Muscle layer of duodenum (tissue), 2 donors: ENCODE measurements around the gene TEAD3.

Experiments
- H3K27ac ChIP-seq: one replicate; pipeline ENCODE4 v1.7.0; 2013; ENCODE audit warnings: mild to moderate bottlenecking, low read length
- H3K27me3 ChIP-seq: one replicate; pipeline ENCODE4 v1.7.0; 2013; ENCODE audit warnings: low read depth, mild to moderate bottlenecking, control low read depth, low read length
- H3K36me3 ChIP-seq, 2 donors: one replicate each; pipeline ENCODE4 v1.7.0; 2013; ENCODE audit warnings: low read length in 2 of 2, control low read depth in 1 of 2, mild to moderate bottlenecking in 1 of 2; ENCODE audit not compliant: insufficient read depth in 2 of 2, control insufficient read depth in 1 of 2
- H3K4me1 ChIP-seq, 2 donors: one replicate each; pipeline ENCODE4 v1.7.0; 2013; ENCODE audit warnings: low read length in 2 of 2, mild to moderate bottlenecking in 2 of 2, control low read depth in 1 of 2, moderate library complexity in 1 of 2; ENCODE audit not compliant: insufficient read depth in 2 of 2, control insufficient read depth in 1 of 2
- H3K4me3 ChIP-seq, 2 donors: one replicate each; pipeline ENCODE4 v1.7.0; 2013; ENCODE audit warnings: low read length in 2 of 2, low read depth in 1 of 2, mild to moderate bottlenecking in 1 of 2
- H3K9me3 ChIP-seq, 2 donors: one replicate each; pipeline ENCODE4 v1.7.0; 2013; ENCODE audit warnings: low read length in 2 of 2, control low read depth in 1 of 2, mild to moderate bottlenecking in 1 of 2; ENCODE audit not compliant: control insufficient read depth in 1 of 2
- donor health status: healthy.

Gene TEAD3

DNA sequence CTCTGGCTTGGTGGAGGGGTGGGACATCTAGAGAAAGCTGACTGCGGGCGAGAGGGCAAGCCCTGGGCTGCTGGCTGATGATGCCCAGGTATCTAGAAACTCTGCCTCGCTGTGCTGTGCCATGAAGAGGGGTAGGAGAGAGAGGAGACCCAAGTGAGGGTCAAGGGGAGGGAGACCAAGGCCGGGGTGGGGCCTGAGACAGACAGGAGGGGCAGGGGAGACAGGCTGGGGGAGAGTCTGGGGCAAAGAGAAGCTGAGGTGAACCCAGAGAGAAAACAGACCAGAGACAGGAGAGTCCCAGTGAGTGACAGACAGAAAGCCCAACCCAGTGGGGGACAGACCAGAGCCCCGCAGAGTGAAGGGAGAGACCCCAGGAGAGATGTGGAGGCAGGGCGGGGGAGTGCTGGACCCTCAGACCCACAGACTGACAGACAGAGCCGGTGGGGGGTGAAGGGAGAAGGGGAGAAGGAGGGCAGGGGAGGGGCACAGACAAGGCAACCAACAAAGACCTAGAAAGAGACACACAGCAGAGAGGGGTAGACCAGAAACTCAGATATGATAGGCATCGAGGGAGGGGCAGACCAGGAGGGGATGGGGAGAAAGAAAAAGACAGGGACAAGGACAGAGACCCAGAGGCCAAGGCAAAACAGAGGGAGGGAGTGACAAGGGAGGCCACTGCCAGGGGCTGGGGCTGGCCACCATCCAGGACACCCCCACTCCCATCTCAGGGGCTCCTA is 5.9 kb downstream of the TEAD3 start:
- peak overlapping the region; percentile 81 for H3K27ac ChIP-seq
- H3K36me3 ChIP-seq, result no peaks in the 10 kb centered on the region
- H3K4me1 ChIP-seq, result peaks cover 26 to 72% of the 10 kb centered on the region in 2 donors
- peak overlapping the region in 1 of 2 donors; percentile 41 for H3K4me3 ChIP-seq
- no peaks in the 10 kb centered on the region for H3K9me3 ChIP-seq
- no peaks in the 10 kb centered on the region for H3K27me3 ChIP-seq

DNA sequence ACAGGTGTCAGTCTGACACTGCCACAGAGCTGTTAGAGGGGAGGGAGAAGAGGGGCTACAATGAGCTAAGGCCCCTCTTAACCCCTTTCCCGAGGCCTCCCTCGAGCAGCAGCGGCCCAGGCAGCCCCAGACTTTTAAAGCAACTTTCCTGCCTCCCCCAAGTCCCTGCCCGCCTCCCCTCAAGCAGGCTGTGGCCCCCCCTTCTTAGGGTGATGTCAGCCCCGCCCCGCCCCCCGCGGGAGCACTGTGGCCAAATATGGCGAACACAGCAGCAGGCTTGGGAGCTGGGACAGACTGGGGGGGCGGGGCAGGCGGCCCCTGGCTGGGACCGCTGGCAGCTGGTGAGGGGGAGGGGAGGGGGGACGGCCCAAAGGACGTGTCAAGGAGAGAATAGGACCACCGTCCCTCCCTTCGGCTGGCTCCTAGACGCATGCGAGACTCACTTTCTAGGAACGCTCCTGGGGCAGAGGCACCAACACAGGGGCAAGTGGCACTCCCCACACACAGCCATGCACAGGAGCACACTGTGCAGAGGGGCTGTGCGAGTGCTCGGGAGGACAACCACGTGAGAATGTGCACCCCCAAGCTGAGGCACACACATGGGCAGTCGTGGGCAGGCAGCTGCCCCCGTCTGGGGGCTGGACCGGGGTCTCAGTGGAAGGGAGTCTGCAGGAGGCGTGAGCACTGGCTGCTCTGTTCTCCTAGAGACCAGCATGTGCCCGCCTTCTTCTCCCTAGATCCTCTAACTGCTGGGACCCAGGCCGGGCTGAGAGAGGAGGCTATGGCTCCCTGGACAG is 6.7 kb downstream of the TEAD3 start:
- H3K4me3 ChIP-seq, result peak overlapping the region; percentile 17 to 41
- no peaks in the 10 kb centered on the region for H3K9me3 ChIP-seq
- H3K4me1 ChIP-seq, result peaks cover 24 to 78% of the 10 kb centered on the region in 2 donors
- H3K36me3 ChIP-seq, result no peaks in the 10 kb centered on the region
- H3K27me3 ChIP-seq, result no peaks in the 10 kb centered on the region
- peak overlapping the region; percentile 84 for H3K27ac ChIP-seq

GRCh38 chr6:35489066-35489465 is 7.8 kb downstream of the TEAD3 start:
- Histone ChIP-seq H3K36me3 (peaks cover 3 to 6% of the 10 kb centered on the region in 2 donors), H3K27ac (peak overlapping the region; percentile 84), H3K4me3 (no peak overlapping the region), H3K4me1 (peaks cover 16 to 76% of the 10 kb centered on the region in 2 donors), H3K9me3 (no peaks in the 10 kb centered on the region), H3K27me3 (no peaks in the 10 kb centered on the region)

- Histone ChIP-seq H3K27ac (peak overlapping the region; percentile 76), H3K9me3 (no peaks in the 10 kb centered on the region), H3K4me3 (no peak overlapping the region), H3K27me3 (no peaks in the 10 kb centered on the region), H3K4me1 (peaks cover 16 to 76% of the 10 kb centered on the region in 2 donors), H3K36me3 (peaks cover 7 to 10% of the 10 kb centered on the region in 2 donors)
These were observed 8.4 kb downstream of the TEAD3 start for GRCh38 chr6:35488517-35488862.

GRCh38 chr6:35487658-35488516 is 9.0 kb downstream of the TEAD3 start:
- H3K36me3 ChIP-seq, result peaks cover 7 to 10% of the 10 kb centered on the region in 2 donors
- no peaks in the 10 kb centered on the region for H3K27me3 ChIP-seq
- no peaks in the 10 kb centered on the region for H3K9me3 ChIP-seq
- H3K27ac ChIP-seq, result peak overlapping the region; percentile 76
- peaks cover 10 to 78% of the 10 kb centered on the region in 2 donors for H3K4me1 ChIP-seq
- H3K4me3 ChIP-seq, result no peak overlapping the region

DNA sequence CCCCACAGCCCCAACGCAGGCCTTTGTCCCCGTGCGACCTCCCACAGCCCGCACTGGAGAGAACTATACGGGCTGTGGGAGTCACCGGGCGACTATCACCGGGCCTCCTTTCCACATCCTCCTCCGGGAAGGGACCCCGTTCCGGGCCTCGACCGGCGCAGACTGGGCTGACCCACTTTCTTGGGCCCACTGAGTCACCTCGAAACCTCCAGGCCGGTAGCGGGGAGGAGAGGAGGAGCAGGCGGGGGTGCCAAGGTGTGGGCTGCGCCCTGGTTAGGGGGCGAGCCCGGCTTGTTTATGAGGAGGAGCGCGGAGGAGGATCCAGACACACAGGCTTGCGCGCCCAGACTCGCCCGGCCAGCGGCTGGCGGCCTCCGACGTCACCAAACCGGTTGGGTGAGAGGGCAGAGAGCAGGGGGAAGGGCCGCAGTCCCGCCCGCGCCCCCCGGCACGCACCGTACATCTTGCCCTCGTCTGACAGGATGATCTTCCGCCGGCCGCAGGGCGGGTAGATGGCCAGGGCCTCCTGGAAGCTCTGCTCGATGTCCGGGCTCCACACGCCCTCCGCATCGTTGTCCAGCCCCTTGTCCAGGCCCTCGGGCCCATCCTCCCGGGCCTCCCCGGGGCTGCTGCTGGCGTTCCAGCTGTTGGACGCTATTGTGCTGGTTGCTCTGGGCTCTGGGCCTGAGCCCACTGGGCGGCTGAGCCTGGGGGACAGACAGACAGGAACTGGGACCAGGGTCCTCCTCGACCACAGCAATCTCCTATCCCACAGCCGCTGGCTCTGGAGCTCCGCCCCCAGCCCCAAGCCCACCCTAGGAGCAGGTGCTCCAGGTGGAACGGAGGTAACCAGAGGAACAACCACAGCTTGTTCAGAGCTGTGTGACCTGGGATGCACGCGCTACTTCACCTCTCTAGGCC is 10.6 kb downstream of the TEAD3 start:
- H3K4me1 ChIP-seq, result peaks cover 6 to 64% of the 10 kb centered on the region in 2 donors
- H3K27me3 ChIP-seq, result no peaks in the 10 kb centered on the region
- peak overlapping the region; percentile 7 to 48 for H3K4me3 ChIP-seq
- peak overlapping the region; percentile 67 for H3K27ac ChIP-seq
- H3K9me3 ChIP-seq, result no peaks in the 10 kb centered on the region
- peaks cover 7 to 10% of the 10 kb centered on the region in 2 donors for H3K36me3 ChIP-seq

DNA sequence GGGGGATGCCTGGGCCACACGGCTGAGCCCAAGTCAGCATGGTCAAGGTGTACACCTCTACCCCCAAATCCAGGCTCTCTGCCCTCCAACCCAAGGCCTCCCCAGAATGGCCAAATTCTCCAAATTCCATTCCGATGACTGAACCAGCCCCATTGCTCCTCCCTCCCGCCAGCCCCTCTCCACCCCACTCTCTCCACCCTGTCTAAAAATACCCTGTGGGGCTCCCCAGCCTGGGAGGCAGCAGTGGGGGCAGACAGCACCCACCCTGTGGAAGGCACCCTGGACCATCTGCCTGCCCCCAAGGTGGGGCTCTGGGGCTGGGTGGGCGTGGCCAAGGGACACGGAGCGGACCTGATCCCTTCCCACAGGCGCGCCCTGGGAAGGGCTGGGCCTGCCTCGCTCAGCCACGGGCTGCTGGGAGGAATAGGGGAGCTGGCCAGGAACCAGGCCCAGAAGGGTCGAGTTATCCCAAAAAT is 11.4 kb downstream of the TEAD3 start:
- peaks cover 7 to 13% of the 10 kb centered on the region in 2 donors for H3K36me3 ChIP-seq
- H3K4me1 ChIP-seq, result peaks cover 6 to 57% of the 10 kb centered on the region in 2 donors
- peak overlapping the region; percentile 7 to 48 for H3K4me3 ChIP-seq
- H3K9me3 ChIP-seq, result no peaks in the 10 kb centered on the region
- H3K27ac ChIP-seq, result peak overlapping the region; percentile 67
- H3K27me3 ChIP-seq, result no peaks in the 10 kb centered on the region

DNA sequence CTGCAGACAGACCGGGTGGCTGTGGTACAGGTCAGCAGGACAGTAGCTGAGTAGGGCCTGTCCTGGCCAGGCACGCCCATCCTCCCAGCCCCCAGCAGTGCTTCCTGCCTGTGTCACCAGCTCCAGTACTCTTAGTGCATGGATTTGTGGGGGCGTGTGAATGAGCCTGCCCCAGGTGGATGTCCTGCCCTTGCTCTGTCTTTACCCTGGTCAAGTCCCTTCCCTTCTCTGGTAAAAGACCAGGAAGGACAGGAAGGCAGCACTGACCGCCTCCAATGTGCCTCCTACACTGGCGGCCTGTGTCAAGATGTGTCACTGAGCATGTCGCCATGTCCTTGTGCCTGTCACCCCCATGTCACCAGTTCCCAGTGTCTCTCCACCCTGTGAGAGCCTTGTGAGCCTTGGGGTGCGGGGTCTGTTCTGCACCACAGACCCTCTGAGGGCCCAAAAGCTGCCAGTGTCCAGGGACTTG is 11.9 kb downstream of the TEAD3 start:
- Histone ChIP-seq H3K9me3 (no peaks in the 10 kb centered on the region), H3K27ac (peak overlapping the region; percentile 67), H3K4me3 (no peak overlapping the region), H3K4me1 (peaks cover 6 to 54% of the 10 kb centered on the region in 2 donors), H3K36me3 (peaks cover 7 to 18% of the 10 kb centered on the region in 2 donors), H3K27me3 (no peaks in the 10 kb centered on the region)

DNA sequence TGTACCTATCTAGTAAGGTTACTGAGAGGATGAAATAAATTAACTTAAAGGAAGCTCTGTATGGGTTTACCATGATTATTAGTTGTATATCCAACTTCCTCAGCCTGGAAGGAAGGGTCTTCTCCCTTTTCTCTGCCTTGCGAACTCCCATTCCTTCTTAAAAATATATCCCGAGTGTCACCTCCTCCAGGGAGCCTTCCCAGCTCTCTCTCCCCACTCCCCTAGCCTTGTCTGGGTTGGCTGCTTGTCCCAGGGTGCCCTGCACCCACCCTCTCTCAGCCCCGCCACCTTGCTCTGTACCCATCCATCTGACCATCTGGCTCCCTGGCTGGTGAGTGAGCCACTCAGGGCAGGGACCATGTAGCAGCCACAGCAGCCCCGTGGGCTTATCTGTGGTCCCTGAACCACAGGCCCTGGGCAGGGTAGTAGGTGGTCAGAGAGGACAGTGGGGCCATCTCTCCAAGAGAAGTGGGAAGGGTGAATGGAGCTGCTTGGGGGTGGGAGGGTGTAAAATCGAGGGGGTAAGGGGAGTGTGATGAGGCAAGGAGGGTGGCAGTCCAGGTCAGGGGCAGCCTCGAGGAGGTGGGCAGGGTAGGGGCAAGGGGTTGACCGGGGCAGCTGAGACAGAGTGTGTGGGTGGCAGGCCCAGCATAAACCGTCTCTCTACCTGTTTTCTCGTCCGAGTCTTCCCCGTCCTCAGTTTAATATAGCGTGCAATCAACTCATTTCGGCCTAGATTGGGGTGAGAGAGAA is 12.8 kb downstream of the TEAD3 start:
- no peaks in the 10 kb centered on the region for H3K27me3 ChIP-seq
- no peak overlapping the region for H3K4me3 ChIP-seq
- H3K9me3 ChIP-seq, result no peaks in the 10 kb centered on the region
- no peak overlapping the region for H3K27ac ChIP-seq
- H3K4me1 ChIP-seq, result peaks cover 6 to 54% of the 10 kb centered on the region in 2 donors
- peaks cover 7 to 26% of the 10 kb centered on the region in 2 donors for H3K36me3 ChIP-seq
